Gastrocnemius medialis (tissue), 4 donors: ENCODE results near the gene FOLH1.
"Not testable (repeated sequence)": the region's sequence is repeated elsewhere in the genome, so short reads cannot be mapped to it uniquely, and the experiment has no call there.

Source experiments
- CTCF ChIP-seq, 5 experiments: fragments of 450-650 bp in 3 of 5; fragments of 200-600 bp in 2 of 5; sonication (generic) in 2 of 5; IDR thresholded peaks in 4 of 5; conservative IDR thresholded peaks in 1 of 5; 1 replicate in 4 of 5; 2 replicates in 1 of 5; pipeline ENCODE4 v1.5.1; 2016 to 2019; ENCODE audit warnings: antibody characterized with exemption in 5 of 5, mild to moderate bottlenecking in 3 of 5, moderate library complexity in 3 of 5
- POLR2A ChIP-seq, 2 donors: fragments of 450-650 bp; IDR thresholded peaks; one replicate each; pipeline ENCODE4 v1.6.1; 2017; ENCODE audit warnings: antibody characterized with exemption in 2 of 2, mild to moderate bottlenecking in 2 of 2, moderate library complexity in 2 of 2

- not testable (repeated sequence) for TF ChIP-seq POLR2A (IDR thresholded peaks at IDR 0.05); CTCF (IDR thresholded peaks at IDR 0.05 in 4 of 5, conservative IDR thresholded peaks at IDR 0.05 in 1 of 5)
Observed at GRCh38 chr11:49169579-49169978, 38.8 kb downstream of the FOLH1 start.
